ENCODE data around the gene DCAF8. TPM values are rescaled to one million over a fixed set of nuclear protein-coding genes. Genes with fewer than 3 reads are reported as not detected.

Gene DCAF8
- total RNA-seq, 1 donor from 2014 or later = 113 TPM

- DNase-seq = no peak
These were observed 57.7 kb downstream of the DCAF8 start for GRCh38 chr1:160204526-160205241.

- no peak for DNase-seq
These were observed 61.6 kb downstream of the DCAF8 start for GRCh38 chr1:160200786-160201185.

- DNase-seq = peak; percentile 54
These were observed 65.1 kb downstream of the DCAF8 start for GRCh38 chr1:160197231-160197630.

GRCh38 chr1:160196143-160196542, 66.2 kb downstream of the DCAF8 start:
- no peak for DNase-seq

GRCh38 chr1:160194737-160195059, 67.7 kb downstream of the DCAF8 start:
- no peak for DNase-seq

GRCh38 chr1:160193832-160194736, 68.3 kb downstream of the DCAF8 start:
- DNase-seq = no peak

- peak; percentile 96 for DNase-seq
These were observed 69.1 kb downstream of the DCAF8 start for GRCh38 chr1:160193091-160193819.

- DNase-seq = no peak
These were observed 70.1 kb downstream of the DCAF8 start for GRCh38 chr1:160192234-160192633.

- no peak for DNase-seq
These were observed 70.6 kb downstream of the DCAF8 start for GRCh38 chr1:160191756-160192155.

- peak; percentile 81 for DNase-seq
These were observed 72.4 kb downstream of the DCAF8 start, which contains the start of gene CASQ1 for GRCh38 chr1:160189649-160190625. Gene CASQ1, plus strand, starts transcription at chr1:160190575. Its CDS starts 177 bp downstream, at chr1:160190752.

GRCh38 chr1:160188341-160188740, 74.0 kb downstream of the DCAF8 start:
- DNase-seq = no peak

- no peak for DNase-seq
These were observed 74.9 kb downstream of the DCAF8 start for GRCh38 chr1:160187407-160187806.

- no peak for DNase-seq
These were observed 75.6 kb downstream of the DCAF8 start for GRCh38 chr1:160186729-160187128.

- DNase-seq = no peak
These were observed 76.1 kb downstream of the DCAF8 start for GRCh38 chr1:160186246-160186645.

GRCh38 chr1:160179336-160179735, 83.0 kb downstream of the DCAF8 start:
- no peak for DNase-seq

- DNase-seq = no peak
These were observed 83.6 kb downstream of the DCAF8 start for GRCh38 chr1:160178731-160179130.

GRCh38 chr1:160177667-160178066, 84.7 kb downstream of the DCAF8 start:
- no peak for DNase-seq

- DNase-seq = no peak
These were observed 85.1 kb downstream of the DCAF8 start for GRCh38 chr1:160177231-160177630.

- no peak for DNase-seq
These were observed 90.4 kb downstream of the DCAF8 start for GRCh38 chr1:160171980-160172379.

- no peak for DNase-seq
These were observed 91.0 kb downstream of the DCAF8 start for GRCh38 chr1:160171354-160171753.
